NCI-H1417 (cell line): Measurements from ENCODE around the gene TTBK1.

Source experiments
- DNase-seq, 3 experiments: peaks; one replicate each; lab custom pipeline; 2025; lab: John Stamatoyannopoulos, UW

TTBK1 gene

GRCh38 chr6:43242908-43243663 is at the start of gene TTBK1:
Gene TTBK1, plus strand, starts transcription at chr6:43243481. Its CDS starts 3,180 bp downstream, at chr6:43246661.
- peak in 2 of 3 experiments; percentile 61 to 76 for DNase-seq

- DNase-seq: no peak
Observed at GRCh38 chr6:43193929-43194328, 49.4 kb upstream of the TTBK1 start.

GRCh38 chr6:43196337-43196736 is 46.9 kb upstream of the TTBK1 start:
- no peak for DNase-seq

- no peak for DNase-seq
Observed at GRCh38 chr6:43199912-43200311, 43.4 kb upstream of the TTBK1 start.

GRCh38 chr6:43200541-43200940 is 42.7 kb upstream of the TTBK1 start:
- no peak for DNase-seq

- no peak for DNase-seq
Observed at GRCh38 chr6:43202451-43202850, 40.8 kb upstream of the TTBK1 start.

- no peak for DNase-seq
Observed at GRCh38 chr6:43203029-43203717, 40.1 kb upstream of the TTBK1 start.

- no peak for DNase-seq
Observed at GRCh38 chr6:43203718-43204095, 39.6 kb upstream of the TTBK1 start.

- DNase-seq: no peak
Observed at GRCh38 chr6:43204271-43205105, 38.8 kb upstream of the TTBK1 start.

- DNase-seq: no peak
Observed at GRCh38 chr6:43205849-43206248, 37.4 kb upstream of the TTBK1 start.

- DNase-seq: peak in 1 of 3 experiments; percentile 6
Observed at GRCh38 chr6:43207286-43207685, 36.0 kb upstream of the TTBK1 start.

- peak in 1 of 3 experiments; percentile 4 for DNase-seq
Observed at GRCh38 chr6:43211955-43212354, 31.3 kb upstream of the TTBK1 start.

GRCh38 chr6:43213431-43213830 is 29.9 kb upstream of the TTBK1 start:
- no peak for DNase-seq

GRCh38 chr6:43215066-43215465 is 28.2 kb upstream of the TTBK1 start:
- no peak for DNase-seq

- no peak for DNase-seq
Observed at GRCh38 chr6:43216200-43216599, 27.1 kb upstream of the TTBK1 start.

- no peak for DNase-seq
Observed at GRCh38 chr6:43217351-43217750, 25.9 kb upstream of the TTBK1 start.

GRCh38 chr6:43219119-43219518 is 24.2 kb upstream of the TTBK1 start:
- no peak for DNase-seq

- no peak for DNase-seq
Observed at GRCh38 chr6:43219814-43220213, 23.5 kb upstream of the TTBK1 start.

GRCh38 chr6:43220439-43220951 is 22.8 kb upstream of the TTBK1 start:
- no peak for DNase-seq

GRCh38 chr6:43221046-43221972 is 22.0 kb upstream of the TTBK1 start:
- DNase-seq: no peak

GRCh38 chr6:43222418-43223059 is 20.7 kb upstream of the TTBK1 start:
- DNase-seq: no peak
